ENCODE measurements around the gene DLG1. TPM values are rescaled to one million over a fixed set of nuclear protein-coding genes. Genes with fewer than 3 reads are reported as not detected.

Gene DLG1
- total and polyA plus RNA-seq, 9 of the 15 experiments (the other 6 are each of a cell fraction or from before 2014, with no cell fraction given): 9.4 to 63.5 (median 43.6) TPM

- TF ChIP-seq ARNT (IDR thresholded peaks at IDR 0.05) (no peak), PHTF2 (CRISPR knock-in tag; IDR thresholded peaks at IDR 0.05) (no peak), MEIS2 (IDR thresholded peaks at IDR 0.05; ENCODE audit: partially characterized antibody) (peak; percentile 58), BCL6 (CRISPR knock-in tag; IDR thresholded peaks at IDR 0.05) (no peak)
- DNase-seq (ENCODE audit: extremely low read depth in 1 of 4, low spot score in 3 of 4): no peak
- 70% methylated on average over 3 of the region's 3 CpGs for WGBS (ENCODE audit: insufficient coverage, low coverage, missing lambda C conversion rate)
- in situ Hi-C loops (cut with MboI): loop anchor here (25.0 kb wide), 1 partner anchor 243 kb away; no protein-coding TSS in a partner anchor
- peaks cover 23% of the 10 kb centered on the region for H3K36me3 ChIP-seq (ENCODE audit: control insufficient read depth, insufficient read depth, low read length)
- no peaks in the 10 kb centered on the region for H3K9me3 ChIP-seq (replicated peaks; ENCODE audit: control insufficient read depth, insufficient read depth, low read depth, low read length)
- intact Hi-C loops (cut with micrococcal nuclease): no loop called here
- CTCF ChIA-PET (ENCODE audit: low intra/inter-chr PET ratio): no interaction called here
- H4K20me1 ChIP-seq (replicated peaks; ENCODE audit: control insufficient read depth, insufficient read depth, low read length): peaks cover 4% of the 10 kb centered on the region; the same call in 1 of the 2 replicates
- no peak for FAIRE-seq
- no peak overlapping the region for H3K4me2 ChIP-seq (ENCODE audit: insufficient read depth, low read length)
- H3K79me2 ChIP-seq (ENCODE audit: control insufficient read depth, insufficient read depth, low read length): peaks cover 85% of the 10 kb centered on the region
- no peak overlapping the region for H3K9ac ChIP-seq (ENCODE audit: insufficient read depth in 1 of 2, low read depth in 2 of 2, low read length in 2 of 2)
- H3K27me3 ChIP-seq (ENCODE audit: control insufficient read depth in 2 of 2, insufficient read depth in 2 of 2, low read length in 2 of 2): no peaks in the 10 kb centered on the region
- no peak overlapping the region for H3K27ac ChIP-seq (ENCODE audit: extremely low read depth, low read depth, low read length)
- BruUV-seq (replicated peaks): no TSS peak
- no peak for ATAC-seq
- no peaks in the 10 kb centered on the region for H3K9me1 ChIP-seq (ENCODE audit: control insufficient read depth, insufficient read depth, low read length)
- no peak overlapping the region for H3K4me3 ChIP-seq
- POLR2A ChIA-PET: interaction anchor here (1.0 to 3.5 kb wide), 2 partner anchors 11 to 60 kb away, joined by 3 to 19 read pairs; no protein-coding TSS in a partner anchor
- no peak overlapping the region for H2AFZ ChIP-seq (ENCODE audit: low read depth, low read length)
- peaks cover 8 to 9% of the 10 kb centered on the region in 2 experiments; a peak in 4 of 5 replicates for H3K4me1 ChIP-seq (replicated peaks in 1 of 2; ENCODE audit: control insufficient read depth in 2 of 2, insufficient read depth in 2 of 2, low read length in 2 of 2)
These were observed 29.4 kb downstream of the DLG1 start for GRCh38 chr3:197269024-197269423.

GRCh38 chr3:197268294-197268693 lies 30.1 kb downstream of the DLG1 start:
- H3K27ac ChIP-seq (ENCODE audit: extremely low read depth, low read depth, low read length): no peak overlapping the region
- H2AFZ ChIP-seq (ENCODE audit: low read depth, low read length): no peak overlapping the region
- H3K4me2 ChIP-seq (ENCODE audit: insufficient read depth, low read length): no peak overlapping the region
- CTCF ChIA-PET (ENCODE audit: low intra/inter-chr PET ratio): no interaction called here
- peak in 1 of 4 experiments; percentile 34 for DNase-seq (ENCODE audit: extremely low read depth in 1 of 4, low spot score in 3 of 4)
- H3K79me2 ChIP-seq (ENCODE audit: control insufficient read depth, insufficient read depth, low read length): peaks cover 78% of the 10 kb centered on the region
- in situ Hi-C loops (cut with MboI): loop anchor here (25.0 kb wide), 1 partner anchor 244 kb away; no protein-coding TSS in a partner anchor
- H4K20me1 ChIP-seq (replicated peaks; ENCODE audit: control insufficient read depth, insufficient read depth, low read length): peaks cover 4% of the 10 kb centered on the region; the same call in 1 of the 2 replicates
- no peaks in the 10 kb centered on the region for H3K9me3 ChIP-seq (replicated peaks; ENCODE audit: control insufficient read depth, insufficient read depth, low read depth, low read length)
- H3K4me1 ChIP-seq (replicated peaks in 1 of 2; ENCODE audit: control insufficient read depth in 2 of 2, insufficient read depth in 2 of 2, low read length in 2 of 2): peaks cover 8 to 9% of the 10 kb centered on the region in 2 experiments; a peak in 4 of 5 replicates
- POLR2A ChIA-PET: interaction anchor here (1.0 to 3.5 kb wide), 3 partner anchors 8 to 61 kb away, joined by 3 to 19 read pairs (median 8); no protein-coding TSS in a partner anchor
- intact Hi-C loops (cut with micrococcal nuclease): no loop called here
- H3K9ac ChIP-seq (ENCODE audit: insufficient read depth in 1 of 2, low read depth in 2 of 2, low read length in 2 of 2): no peak overlapping the region
- no peak for FAIRE-seq
- 36% methylated on average over 4 of the region's 4 CpGs for WGBS (ENCODE audit: insufficient coverage, low coverage, missing lambda C conversion rate)
- no TSS peak for BruUV-seq (replicated peaks)
- H3K4me3 ChIP-seq: no peak overlapping the region
- peaks cover 28% of the 10 kb centered on the region for H3K36me3 ChIP-seq (ENCODE audit: control insufficient read depth, insufficient read depth, low read length)
- no peaks in the 10 kb centered on the region for H3K9me1 ChIP-seq (ENCODE audit: control insufficient read depth, insufficient read depth, low read length)
- peak; percentile 65 for ATAC-seq
- no peaks in the 10 kb centered on the region for H3K27me3 ChIP-seq (ENCODE audit: control insufficient read depth in 2 of 2, insufficient read depth in 2 of 2, low read length in 2 of 2)
- TF ChIP-seq ZNF384 (IDR thresholded peaks at IDR 0.05; ENCODE audit: low read depth, low read length) (0 out of 2 replicates have a peak, but pooled peaks have one; percentile 33), E4F1 (CRISPR knock-in tag; IDR thresholded peaks at IDR 0.05; ENCODE audit: borderline replicate concordance) (no peak)
